Brain microvascular endothelial cell (primary cell): ENCODE results near the gene TFAP2A.

Experiments
- DNase-seq: peaks from one replicate; pipeline ENCODE4 v3.0.0-alpha.2; 2020
- H3K27ac ChIP-seq: fragments of 250-450 bp; sonication (Bioruptor Pico); 2 replicates; pipeline ENCODE4 v1.5.1; 2020; ENCODE audit warnings: mild to moderate bottlenecking, moderate library complexity
- H3K27me3 ChIP-seq: fragments of 250-450 bp; sonication (Bioruptor Pico); replicated peaks from 2 replicates; pipeline ENCODE4 v1.5.1; 2020; ENCODE audit warnings: mild to moderate bottlenecking
- H3K36me3 ChIP-seq: fragments of 250-450 bp; sonication (Bioruptor Pico); replicated peaks from 2 replicates; pipeline ENCODE4 v1.5.1; 2020; ENCODE audit warnings: mild to moderate bottlenecking
- H3K4me3 ChIP-seq: 2 replicates; pipeline ENCODE4 v1.5.1; 2011; ENCODE audit warnings: low read depth, mild to moderate bottlenecking, control low read depth, low read length, moderate library complexity
- CTCF ChIP-seq: IDR thresholded peaks from 2 replicates; pipeline ENCODE4 v1.5.1; 2011; ENCODE audit warnings: low read depth, mild to moderate bottlenecking, moderate library complexity, low read length, control low read depth, inconsistent platforms; ENCODE audit errors: missing control alignments
- in situ Hi-C: cut with HindIII; loops from 2 replicates; pipeline ENCODE4 v1.10.0; 2017; ENCODE audit warnings: low sequenced_read_pairs, low pct_ligation_motif_present

TFAP2A gene

GRCh38 chr6:10458287-10458686 lies 43.4 kb upstream of the TFAP2A start:
- Histone ChIP-seq H3K27me3 (no peaks in the 10 kb centered on the region), H3K36me3 (no peaks in the 10 kb centered on the region), H3K27ac (no peak overlapping the region), H3K4me3 (no peak overlapping the region)
- in situ Hi-C loops, result no loop called here
- TF ChIP-seq CTCF, result no peak
- DNase-seq, result no peak

- no peaks in the 10 kb centered on the region for H3K36me3 ChIP-seq
- H3K27ac ChIP-seq, result no peak overlapping the region
- H3K27me3 ChIP-seq, result no peaks in the 10 kb centered on the region
- TF ChIP-seq CTCF, result no peak
- DNase-seq, result no peak
- no peak overlapping the region for H3K4me3 ChIP-seq
- in situ Hi-C loops, result no loop called here
Observed at GRCh38 chr6:10453596-10453995, 38.7 kb upstream of the TFAP2A start.

GRCh38 chr6:10451828-10452509 lies 37.1 kb upstream of the TFAP2A start:
- Histone ChIP-seq H3K4me3 (no peak overlapping the region), H3K36me3 (no peaks in the 10 kb centered on the region), H3K27me3 (no peaks in the 10 kb centered on the region), H3K27ac (no peak overlapping the region)
- in situ Hi-C loops, result no loop called here
- peak; percentile 64 for DNase-seq
- no peak for TF ChIP-seq CTCF

GRCh38 chr6:10451394-10451793 lies 36.5 kb upstream of the TFAP2A start:
- no peaks in the 10 kb centered on the region for H3K36me3 ChIP-seq
- no peak overlapping the region for H3K27ac ChIP-seq
- in situ Hi-C loops, result no loop called here
- no peaks in the 10 kb centered on the region for H3K27me3 ChIP-seq
- no peak for DNase-seq
- H3K4me3 ChIP-seq, result no peak overlapping the region
- peak; percentile 9 for TF ChIP-seq CTCF

- no peak for TF ChIP-seq CTCF
- Histone ChIP-seq H3K27ac (no peak overlapping the region), H3K27me3 (no peaks in the 10 kb centered on the region), H3K36me3 (no peaks in the 10 kb centered on the region), H3K4me3 (no peak overlapping the region)
- in situ Hi-C loops, result no loop called here
- no peak for DNase-seq
Observed at GRCh38 chr6:10449751-10450150, 34.9 kb upstream of the TFAP2A start.

- H3K27me3 ChIP-seq, result no peaks in the 10 kb centered on the region
- H3K27ac ChIP-seq, result no peak overlapping the region
- no peak overlapping the region for H3K4me3 ChIP-seq
- DNase-seq, result no peak
- in situ Hi-C loops, result no loop called here
- H3K36me3 ChIP-seq, result no peaks in the 10 kb centered on the region
- no peak for TF ChIP-seq CTCF
Observed at GRCh38 chr6:10448096-10448495, 33.2 kb upstream of the TFAP2A start.
